ENCODE data around the gene IDH2. TPM values are rescaled to one million over a fixed set of nuclear protein-coding genes. Genes with fewer than 3 reads are reported as not detected.

The IDH2 gene
- total and polyA plus RNA-seq, 2 donors (not counting 3 experiments of a cell fraction or from before 2014, with no cell fraction given): 123 to 127 TPM

GRCh38 chr15:90043530-90044010 is 58.7 kb downstream of the IDH2 start:
- ChIA-PET POLR2A (no interaction called here), CTCF (no interaction called here)
- H4K20me1 ChIP-seq (replicated peaks; ENCODE audit: control insufficient read depth, extremely low read depth, insufficient read depth, low read length): no peaks in the 10 kb centered on the region
- H3K4me3 ChIP-seq (replicated peaks in 1 of 3; ENCODE audit: insufficient read depth in 1 of 3, low read depth in 1 of 3, low read length in 3 of 3): no peak overlapping the region
- H3K4me2 ChIP-seq (ENCODE audit: insufficient read depth, low read length): no peak overlapping the region
- H3K36me3 ChIP-seq (ENCODE audit: control insufficient read depth in 2 of 2, extremely low read depth in 1 of 2, insufficient read depth in 2 of 2, low read length in 2 of 2): no peaks in the 10 kb centered on the region
- no peaks in the 10 kb centered on the region for H3K4me1 ChIP-seq (ENCODE audit: control insufficient read depth, extremely low read depth, insufficient read depth, low read length)
- intact Hi-C loops (cut with micrococcal nuclease) (no loop called here), dilution Hi-C loops (cut with MboI; ENCODE audit: extremely low pct_ligation_motif_present, low sequenced_read_pairs) (no loop called here)
- FAIRE-seq (no peak), DNase-seq (ENCODE audit: low read depth, low spot score) (no peak)
- H3K9ac ChIP-seq (replicated peaks; ENCODE audit: extremely low read depth, insufficient read depth, low read length): no peak overlapping the region
- H3K9me1 ChIP-seq (replicated peaks; ENCODE audit: control insufficient read depth, extremely low read depth, insufficient read depth, low read length): no peaks in the 10 kb centered on the region
- H3K9me3 ChIP-seq (replicated peaks; ENCODE audit: control insufficient read depth, insufficient read depth, low read length): no peaks in the 10 kb centered on the region
- no TSS peak for BruUV-seq (replicated peaks)
- H2AFZ ChIP-seq (ENCODE audit: low read depth, low read length): no peak overlapping the region
- H3K79me2 ChIP-seq (ENCODE audit: control insufficient read depth, insufficient read depth, low read length): peaks cover 4% of the 10 kb centered on the region
- no peaks in the 10 kb centered on the region for H3K27me3 ChIP-seq (ENCODE audit: control insufficient read depth in 2 of 2, insufficient read depth in 2 of 2, low read length in 2 of 2)
- no peak overlapping the region for H3K27ac ChIP-seq (ENCODE audit: insufficient read depth, low read depth, low read length)
- no peak for TF ChIP-seq GATA2 (IDR thresholded peaks at IDR 0.05; ENCODE audit: insufficient read depth, insufficient read length, low read depth, low read length)
- no peak for TF ChIP-seq EZH2 (IDR thresholded peaks at IDR 0.05; ENCODE audit: borderline replicate concordance, low read depth, low read length, severe bottlenecking)
- TF ChIP-seq POLR2A (IDR thresholded peaks at IDR 0.05; ENCODE audit: low read depth, low read length): no peak

GRCh38 chr15:90042766-90043529 is 59.3 kb downstream of the IDH2 start:
- Histone ChIP-seq H3K9me3 (replicated peaks; ENCODE audit: control insufficient read depth, insufficient read depth, low read length) (no peaks in the 10 kb centered on the region), H3K4me3 (replicated peaks in 1 of 3; ENCODE audit: insufficient read depth in 1 of 3, low read depth in 1 of 3, low read length in 3 of 3) (no peak overlapping the region), H2AFZ (ENCODE audit: low read depth, low read length) (no peak overlapping the region), H3K27me3 (ENCODE audit: control insufficient read depth in 2 of 2, insufficient read depth in 2 of 2, low read length in 2 of 2) (no peaks in the 10 kb centered on the region), H3K9ac (replicated peaks; ENCODE audit: extremely low read depth, insufficient read depth, low read length) (no peak overlapping the region), H3K79me2 (ENCODE audit: control insufficient read depth, insufficient read depth, low read length) (peaks cover 7% of the 10 kb centered on the region), H3K4me2 (ENCODE audit: insufficient read depth, low read length) (no peak overlapping the region), H3K4me1 (ENCODE audit: control insufficient read depth, extremely low read depth, insufficient read depth, low read length) (peaks cover 4% of the 10 kb centered on the region), H3K27ac (ENCODE audit: insufficient read depth, low read depth, low read length) (no peak overlapping the region), H3K36me3 (ENCODE audit: control insufficient read depth in 2 of 2, extremely low read depth in 1 of 2, insufficient read depth in 2 of 2, low read length in 2 of 2) (no peaks in the 10 kb centered on the region), H3K9me1 (replicated peaks; ENCODE audit: control insufficient read depth, extremely low read depth, insufficient read depth, low read length) (no peaks in the 10 kb centered on the region), H4K20me1 (replicated peaks; ENCODE audit: control insufficient read depth, extremely low read depth, insufficient read depth, low read length) (no peaks in the 10 kb centered on the region)
- dilution Hi-C loops (cut with MboI; ENCODE audit: extremely low pct_ligation_motif_present, low sequenced_read_pairs) (no loop called here), intact Hi-C loops (cut with micrococcal nuclease) (no loop called here)
- POLR2A ChIA-PET: no interaction called here
- FAIRE-seq: no peak
- no TSS peak for BruUV-seq (replicated peaks)
- CTCF ChIA-PET: no interaction called here
- DNase-seq (ENCODE audit: low read depth, low spot score): no peak
- no peak for TF ChIP-seq FOS (IDR thresholded peaks at IDR 0.05; ENCODE audit: borderline replicate concordance, insufficient read depth, low read length)
- no peak for TF ChIP-seq EZH2 (IDR thresholded peaks at IDR 0.05; ENCODE audit: borderline replicate concordance, low read depth, low read length, severe bottlenecking)
- no peak for TF ChIP-seq MYC (IDR thresholded peaks at IDR 0.05; ENCODE audit: low read depth, low read length)
- TF ChIP-seq MAX (IDR thresholded peaks at IDR 0.05; ENCODE audit: insufficient read depth, insufficient read length): no peak
- no peak for TF ChIP-seq JUN (IDR thresholded peaks at IDR 0.05; ENCODE audit: borderline replicate concordance, insufficient read depth, insufficient read length, low read depth)
- TF ChIP-seq CTCF (IDR thresholded peaks at IDR 0.05; ENCODE audit: extremely low read depth in 1 of 2, insufficient read depth in 1 of 2, low read depth in 1 of 2, low read length in 2 of 2): no peak
- no peak for TF ChIP-seq GATA2 (IDR thresholded peaks at IDR 0.05; ENCODE audit: insufficient read depth, insufficient read length, low read depth, low read length)
- TF ChIP-seq POLR2A (IDR thresholded peaks at IDR 0.05; ENCODE audit: low read depth, low read length): no peak
- TF ChIP-seq POLR2AphosphoS5 (IDR thresholded peaks at IDR 0.05; ENCODE audit: insufficient read depth, low read depth, low read length): no peak

Measured in endothelial cell of umbilical vein (primary cell).